Measurements from ENCODE around the gene GRIN1. TPM values are rescaled to one million over a fixed set of nuclear protein-coding genes. Genes with fewer than 3 reads are reported as not detected.

The GRIN1 gene
- total and polyA plus RNA-seq, 10 of the 15 experiments (the other 5 are each of a cell fraction or from before 2014, with no cell fraction given), result 0.05 to 0.10 (median 0.06) TPM; not detected in 6

- ChIA-PET RAD21 (ENCODE audit: unreplicated experiment) (no interaction called here), CTCF (interaction anchor here (0.8 to 2.4 kb wide), 6 partner anchors 23 to 80 kb away, joined by 3 to 13 read pairs (median 4); partner anchors contain the start of gene RNF224), SMC1A (ENCODE audit: uncharacterized antibody, unreplicated experiment) (no interaction called here), POLR2A (interaction anchor here (1.2 to 2.1 kb wide), 2 partner anchors 19 to 25 kb away, joined by 3 to 9 read pairs; no protein-coding TSS in a partner anchor)
- intact Hi-C loops (cut with micrococcal nuclease; ENCODE audit: unreplicated experiment), result no loop called here
- ATAC-seq (peak; percentile 50), FAIRE-seq (no peak), DNase-seq (ENCODE audit: low read depth, low spot score) (no peak)
- Histone ChIP-seq H3K27me3 (replicated peaks in 1 of 2; ENCODE audit: control insufficient read depth in 2 of 2, insufficient read depth in 2 of 2, low read length in 1 of 2) (no peaks in the 10 kb centered on the region; a peak in 1 of 4 replicates), H3K27ac (ENCODE audit: control insufficient read depth, insufficient read depth) (no peak overlapping the region), H3K9ac (ENCODE audit: control insufficient read depth, insufficient read depth, low read length) (no peak overlapping the region), H3K36me3 (ENCODE audit: control insufficient read depth in 2 of 2, insufficient read depth in 2 of 2, low read length in 1 of 2) (peaks cover 0 to 5% of the 10 kb centered on the region in 2 experiments; a peak in 2 of 4 replicates), H3K4me2 (ENCODE audit: control insufficient read depth, insufficient read depth) (no peak overlapping the region), H3K4me3 (no peak overlapping the region), H4K20me1 (ENCODE audit: control insufficient read depth, insufficient read depth) (no peaks in the 10 kb centered on the region), H3K9me3 (replicated peaks; ENCODE audit: control insufficient read depth, insufficient read depth, low read length) (no peaks in the 10 kb centered on the region), H3K4me1 (ENCODE audit: control insufficient read depth, insufficient read depth, low read length) (no peaks in the 10 kb centered on the region), H2AFZ (ENCODE audit: control insufficient read depth, low read depth, low read length) (no peak overlapping the region), H3K79me2 (ENCODE audit: control insufficient read depth, insufficient read depth, low read length) (no peaks in the 10 kb centered on the region)
- WGBS (ENCODE audit: insufficient coverage, insufficient replicate concordance, low lambda C conversion rate, missing lambda C conversion rate), result 60% methylated on average over 33 of the region's 33 CpGs
- BruUV-seq (replicated peaks), result no TSS peak
- in situ Hi-C loops (cut with MboI), result no loop called here
- TF ChIP-seq SMC3 (IDR thresholded peaks at IDR 0.05; ENCODE audit: borderline replicate concordance, low read length) (peak; percentile 25; the same call in 1 of the 2 replicates), JUNB (IDR thresholded peaks at IDR 0.05) (no peak), POLR2A (IDR thresholded peaks at IDR 0.05; ENCODE audit: low read depth, low read length) (peak; percentile 31; the same call in 1 of the 2 replicates), BHLHE40 (IDR thresholded peaks at IDR 0.05; ENCODE audit: borderline replicate concordance in 1 of 2, low read depth in 2 of 2, low read length in 1 of 2) (peak in 1 of 2 experiments; percentile 37; a peak in 1 of 4 replicates), CTCF (IDR thresholded peaks at IDR 0.05 in 2 of 3, conservative IDR thresholded peaks at IDR 0.05 in 1 of 3; ENCODE audit: control insufficient read depth in 2 of 3, extremely low read depth in 1 of 3, insufficient read depth in 1 of 3, low read depth in 3 of 3, low read length in 3 of 3) (peak in 2 of 3 experiments; percentile 35 to 55; a peak in 4 of 6 replicates)
- TF ChIP-seq, protein P1, sequence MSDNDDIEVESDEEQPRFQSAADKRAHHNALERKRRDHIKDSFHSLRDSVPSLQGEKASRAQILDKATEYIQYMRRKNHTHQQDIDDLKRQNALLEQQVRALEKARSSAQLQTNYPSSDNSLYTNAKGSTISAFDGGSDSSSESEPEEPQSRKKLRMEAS (IDR thresholded peaks at IDR 0.05; ENCODE audit: low read depth, low read length), result no peak
Measured at GRCh38 chr9:137175345-137175961, 36.5 kb downstream of the GRIN1 start.
